HepG2 (cell line): ENCODE results near the gene SPDYE6.
"Not testable (repeated sequence)": the region's sequence is repeated elsewhere in the genome, so short reads cannot be mapped to it uniquely, and the experiment has no call there.

Experiments
- ATF7 ChIP-seq, 2 experiments: fragments of 450-650 bp in 1 of 2; sonication (generic) in 1 of 2; formaldehyde crosslinking in 1 of 2; IDR thresholded peaks; 2 replicates each; pipeline versions ENCODE4 v1.4.0 to v1.6.1; 2016 to 2020; ENCODE audit warnings: antibody characterized with exemption in 1 of 2, mild to moderate bottlenecking in 1 of 2, missing genetic modification reagents in 1 of 2
- FOXA3 ChIP-seq: IDR thresholded peaks from 2 replicates; pipeline ENCODE4 v1.6.1; 2016; ENCODE audit warnings: missing genetic modification reagents, missing compliant biosample characterization
- GABPA ChIP-seq, 2 experiments: IDR thresholded peaks; 2 replicates each; pipeline ENCODE4 v1.6.1; 2011 to 2016; ENCODE audit warnings: low read depth in 2 of 2, low read length in 1 of 2, missing biosample characterization in 1 of 2, missing genetic modification characterization in 1 of 2
- KMT2A ChIP-seq: sonication (generic); formaldehyde crosslinking; IDR thresholded peaks from 2 replicates; pipeline ENCODE4 v1.4.0; 2020; ENCODE audit warnings: missing genetic modification reagents
- MED1 ChIP-seq: sonication (generic); formaldehyde crosslinking; IDR thresholded peaks from 2 replicates; pipeline ENCODE4 v1.4.0; 2020; ENCODE audit warnings: missing genetic modification reagents
- ZFP41 ChIP-seq: sonication (generic); formaldehyde crosslinking; IDR thresholded peaks from 2 replicates; pipeline ENCODE4 v1.4.0; 2020; ENCODE audit warnings: mild to moderate bottlenecking, missing genetic modification reagents, borderline replicate concordance
- ZNF343 ChIP-seq: sonication (generic); formaldehyde crosslinking; IDR thresholded peaks from 2 replicates; pipeline ENCODE4 v1.4.0; 2020; ENCODE audit warnings: mild to moderate bottlenecking, missing genetic modification reagents
- TF ChIP-seq, protein P1 (sequence below): sonication (generic); formaldehyde crosslinking; IDR thresholded peaks from 2 replicates; pipeline ENCODE4 v1.4.0; 2020; ENCODE audit warnings: missing genetic modification reagents
- TF ChIP-seq, protein P2 (sequence below): IDR thresholded peaks from 2 replicates; pipeline ENCODE4 v1.6.1; 2018; ENCODE audit warnings: missing genetic modification reagents
- TF ChIP-seq, protein P3 (sequence below): sonication (generic); formaldehyde crosslinking; IDR thresholded peaks from 2 replicates; pipeline ENCODE4 v1.8.0; 2022; ENCODE audit warnings: missing genetic modification reagents, mild to moderate bottlenecking, moderate library complexity, borderline replicate concordance

DNA sequence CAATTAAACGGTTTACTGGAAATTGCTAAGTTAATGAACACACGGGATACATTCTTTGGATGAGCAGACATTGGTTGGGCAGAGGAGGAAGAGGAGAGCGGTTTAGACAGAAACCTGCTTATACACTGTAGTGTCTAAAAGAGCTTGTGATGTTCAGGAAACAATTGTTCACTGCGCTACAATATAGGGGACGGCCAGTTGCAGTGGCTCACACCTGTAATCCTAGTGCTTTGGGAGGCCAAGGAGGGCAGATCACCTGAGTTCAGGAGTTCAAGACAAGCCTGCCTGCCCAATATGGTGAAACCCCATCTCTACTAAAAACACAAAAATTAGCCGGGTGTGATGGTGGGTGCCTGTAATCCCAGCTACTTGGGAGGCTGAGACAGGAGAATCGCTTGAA, 20.7 kb downstream of the SPDYE6 start:
- not testable (repeated sequence) for TF ChIP-seq MED1 (CRISPR knock-in tag); KMT2A (CRISPR knock-in tag); GABPA (IDR thresholded peaks at IDR 0.05; ENCODE audit: low read depth, low read length); GABPA (CRISPR knock-in tag; IDR thresholded peaks at IDR 0.05; ENCODE audit: low read depth); ATF7 (IDR thresholded peaks at IDR 0.05); ATF7 (CRISPR knock-in tag; IDR thresholded peaks at IDR 0.05); ZNF343 (CRISPR knock-in tag); ZFP41 (CRISPR knock-in tag); FOXA3
- TF ChIP-seq, protein P1, sequence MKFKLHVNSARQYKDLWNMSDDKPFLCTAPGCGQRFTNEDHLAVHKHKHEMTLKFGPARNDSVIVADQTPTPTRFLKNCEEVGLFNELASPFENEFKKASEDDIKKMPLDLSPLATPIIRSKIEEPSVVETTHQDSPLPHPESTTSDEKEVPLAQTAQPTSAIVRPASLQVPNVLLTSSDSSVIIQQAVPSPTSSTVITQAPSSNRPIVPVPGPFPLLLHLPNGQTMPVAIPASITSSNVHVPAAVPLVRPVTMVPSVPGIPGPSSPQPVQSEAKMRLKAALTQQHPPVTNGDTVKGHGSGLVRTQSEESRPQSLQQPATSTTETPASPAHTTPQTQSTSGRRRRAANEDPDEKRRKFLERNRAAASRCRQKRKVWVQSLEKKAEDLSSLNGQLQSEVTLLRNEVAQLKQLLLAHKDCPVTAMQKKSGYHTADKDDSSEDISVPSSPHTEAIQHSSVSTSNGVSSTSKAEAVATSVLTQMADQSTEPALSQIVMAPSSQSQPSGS (CRISPR knock-in tag): not testable (repeated sequence)
- TF ChIP-seq, protein P2, sequence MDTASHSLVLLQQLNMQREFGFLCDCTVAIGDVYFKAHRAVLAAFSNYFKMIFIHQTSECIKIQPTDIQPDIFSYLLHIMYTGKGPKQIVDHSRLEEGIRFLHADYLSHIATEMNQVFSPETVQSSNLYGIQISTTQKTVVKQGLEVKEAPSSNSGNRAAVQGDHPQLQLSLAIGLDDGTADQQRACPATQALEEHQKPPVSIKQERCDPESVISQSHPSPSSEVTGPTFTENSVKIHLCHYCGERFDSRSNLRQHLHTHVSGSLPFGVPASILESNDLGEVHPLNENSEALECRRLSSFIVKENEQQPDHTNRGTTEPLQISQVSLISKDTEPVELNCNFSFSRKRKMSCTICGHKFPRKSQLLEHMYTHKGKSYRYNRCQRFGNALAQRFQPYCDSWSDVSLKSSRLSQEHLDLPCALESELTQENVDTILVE (CRISPR knock-in tag): not testable (repeated sequence)
- TF ChIP-seq, protein P3, sequence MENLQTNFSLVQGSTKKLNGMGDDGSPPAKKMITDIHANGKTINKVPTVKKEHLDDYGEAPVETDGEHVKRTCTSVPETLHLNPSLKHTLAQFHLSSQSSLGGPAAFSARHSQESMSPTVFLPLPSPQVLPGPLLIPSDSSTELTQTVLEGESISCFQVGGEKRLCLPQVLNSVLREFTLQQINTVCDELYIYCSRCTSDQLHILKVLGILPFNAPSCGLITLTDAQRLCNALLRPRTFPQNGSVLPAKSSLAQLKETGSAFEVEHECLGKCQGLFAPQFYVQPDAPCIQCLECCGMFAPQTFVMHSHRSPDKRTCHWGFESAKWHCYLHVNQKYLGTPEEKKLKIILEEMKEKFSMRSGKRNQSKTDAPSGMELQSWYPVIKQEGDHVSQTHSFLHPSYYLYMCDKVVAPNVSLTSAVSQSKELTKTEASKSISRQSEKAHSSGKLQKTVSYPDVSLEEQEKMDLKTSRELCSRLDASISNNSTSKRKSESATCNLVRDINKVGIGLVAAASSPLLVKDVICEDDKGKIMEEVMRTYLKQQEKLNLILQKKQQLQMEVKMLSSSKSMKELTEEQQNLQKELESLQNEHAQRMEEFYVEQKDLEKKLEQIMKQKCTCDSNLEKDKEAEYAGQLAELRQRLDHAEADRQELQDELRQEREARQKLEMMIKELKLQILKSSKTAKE: not testable (repeated sequence)
